ENCODE data around the gene SLC25A12. TPM values are rescaled to one million over a fixed set of nuclear protein-coding genes. Genes with fewer than 3 reads are reported as not detected.
A peak's percentile ranks its signal among the peaks of the same experiment; 100 is the strongest.

The SLC25A12 gene
- total RNA-seq, 1 donor from 2014 or later: 110 TPM

DNA sequence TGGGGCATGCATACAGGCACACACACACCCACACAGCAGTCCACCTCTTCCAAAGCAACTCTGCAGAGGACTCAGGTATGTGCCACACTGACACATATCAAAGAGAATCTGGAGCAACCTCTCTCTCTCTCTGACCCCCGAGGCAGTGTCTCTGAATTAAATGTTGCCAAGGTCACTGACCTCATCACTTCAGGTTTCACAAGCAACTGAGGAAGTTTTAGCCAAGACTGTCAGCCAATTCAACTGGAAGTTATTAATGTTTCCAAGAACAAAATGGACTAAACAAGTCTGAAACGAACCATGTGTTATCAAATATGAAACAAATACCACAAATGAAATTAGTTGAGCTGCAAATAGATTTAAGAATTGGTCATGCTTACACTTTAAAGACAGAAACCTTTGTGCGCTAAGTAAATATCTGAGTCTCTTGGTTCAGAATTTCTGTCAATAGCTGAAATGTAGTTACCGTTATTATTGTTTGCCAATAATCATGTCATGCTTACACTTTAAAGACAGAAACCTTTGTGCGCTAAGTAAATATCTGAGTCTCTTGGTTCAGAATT is 86.1 kb downstream of the SLC25A12 start:
- Histone ChIP-seq H3K9me3 (replicated peaks) (no peaks in the 10 kb centered on the region), H3K36me3 (peaks cover 67% of the 10 kb centered on the region), H3K4me3 (no peak overlapping the region), H3K27me3 (ENCODE audit: low read depth) (no peaks in the 10 kb centered on the region), H3K27ac (replicated peaks) (peak overlapping the region; percentile 20), H3K4me1 (peaks cover 22% of the 10 kb centered on the region)
- DNase-seq: no peak
- TF ChIP-seq, protein P1, sequence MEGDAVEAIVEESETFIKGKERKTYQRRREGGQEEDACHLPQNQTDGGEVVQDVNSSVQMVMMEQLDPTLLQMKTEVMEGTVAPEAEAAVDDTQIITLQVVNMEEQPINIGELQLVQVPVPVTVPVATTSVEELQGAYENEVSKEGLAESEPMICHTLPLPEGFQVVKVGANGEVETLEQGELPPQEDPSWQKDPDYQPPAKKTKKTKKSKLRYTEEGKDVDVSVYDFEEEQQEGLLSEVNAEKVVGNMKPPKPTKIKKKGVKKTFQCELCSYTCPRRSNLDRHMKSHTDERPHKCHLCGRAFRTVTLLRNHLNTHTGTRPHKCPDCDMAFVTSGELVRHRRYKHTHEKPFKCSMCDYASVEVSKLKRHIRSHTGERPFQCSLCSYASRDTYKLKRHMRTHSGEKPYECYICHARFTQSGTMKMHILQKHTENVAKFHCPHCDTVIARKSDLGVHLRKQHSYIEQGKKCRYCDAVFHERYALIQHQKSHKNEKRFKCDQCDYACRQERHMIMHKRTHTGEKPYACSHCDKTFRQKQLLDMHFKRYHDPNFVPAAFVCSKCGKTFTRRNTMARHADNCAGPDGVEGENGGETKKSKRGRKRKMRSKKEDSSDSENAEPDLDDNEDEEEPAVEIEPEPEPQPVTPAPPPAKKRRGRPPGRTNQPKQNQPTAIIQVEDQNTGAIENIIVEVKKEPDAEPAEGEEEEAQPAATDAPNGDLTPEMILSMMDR (IDR thresholded peaks at IDR 0.05; ENCODE audit: borderline replicate concordance): no peak
- intact Hi-C loops (cut with micrococcal nuclease): no loop called here

DNA sequence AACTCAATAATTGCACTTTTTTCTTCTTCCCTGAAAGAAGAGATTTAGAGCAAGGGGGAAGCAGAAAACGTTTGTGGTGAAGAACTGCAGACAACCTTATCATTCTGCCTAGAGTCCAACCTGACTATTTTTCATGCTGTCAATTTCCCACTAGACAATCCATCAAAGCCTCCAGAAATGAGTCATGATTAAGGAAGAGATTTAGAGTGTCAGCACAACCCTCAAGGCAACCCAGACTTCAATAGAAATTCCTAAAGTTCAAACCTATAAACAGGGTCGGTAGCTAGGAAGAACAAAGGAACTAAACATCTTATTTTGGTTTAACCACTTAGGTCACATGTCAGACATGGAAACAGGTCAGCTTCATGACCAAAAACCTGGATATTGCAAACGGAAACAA is 86.9 kb downstream of the SLC25A12 start:
- TF ChIP-seq, protein P1 (IDR thresholded peaks at IDR 0.05; ENCODE audit: borderline replicate concordance): no peak
- no peak overlapping the region for H3K4me3 ChIP-seq
- no peak for DNase-seq
- peaks cover 61% of the 10 kb centered on the region for H3K36me3 ChIP-seq
- no peaks in the 10 kb centered on the region for H3K9me3 ChIP-seq (replicated peaks)
- peaks cover 22% of the 10 kb centered on the region for H3K4me1 ChIP-seq
- intact Hi-C loops (cut with micrococcal nuclease): no loop called here
- peak overlapping the region; percentile 20 for H3K27ac ChIP-seq (replicated peaks)
- no peaks in the 10 kb centered on the region for H3K27me3 ChIP-seq (ENCODE audit: low read depth)

DNA sequence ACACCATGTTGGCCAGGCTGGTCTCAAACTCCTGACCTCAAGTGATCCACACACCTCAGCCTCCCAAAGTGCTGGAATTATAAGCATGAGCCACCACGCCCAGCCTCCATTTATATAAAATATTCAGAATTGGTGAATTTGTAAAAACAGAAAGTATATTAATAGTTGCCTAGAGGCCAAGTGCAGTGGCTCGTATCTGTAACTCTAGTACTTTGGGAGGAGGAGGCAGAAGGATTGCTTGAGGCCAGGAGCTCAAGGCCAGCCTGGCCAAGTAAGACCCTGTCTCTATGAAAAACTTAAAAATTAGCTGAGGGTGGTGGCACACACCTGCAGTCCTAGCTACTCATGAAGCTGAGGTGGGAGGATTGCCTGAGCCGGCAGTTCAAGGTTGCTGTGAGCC is 89.6 kb downstream of the SLC25A12 start:
- Histone ChIP-seq H3K27ac (replicated peaks) (no peak overlapping the region), H3K36me3 (peaks cover 62% of the 10 kb centered on the region), H3K4me3 (no peak overlapping the region), H3K4me1 (peaks cover 14% of the 10 kb centered on the region), H3K9me3 (replicated peaks) (no peaks in the 10 kb centered on the region), H3K27me3 (ENCODE audit: low read depth) (no peaks in the 10 kb centered on the region)
- intact Hi-C loops (cut with micrococcal nuclease): no loop called here
- TF ChIP-seq, protein P1 (IDR thresholded peaks at IDR 0.05; ENCODE audit: borderline replicate concordance): no peak
- no peak for DNase-seq

DNA sequence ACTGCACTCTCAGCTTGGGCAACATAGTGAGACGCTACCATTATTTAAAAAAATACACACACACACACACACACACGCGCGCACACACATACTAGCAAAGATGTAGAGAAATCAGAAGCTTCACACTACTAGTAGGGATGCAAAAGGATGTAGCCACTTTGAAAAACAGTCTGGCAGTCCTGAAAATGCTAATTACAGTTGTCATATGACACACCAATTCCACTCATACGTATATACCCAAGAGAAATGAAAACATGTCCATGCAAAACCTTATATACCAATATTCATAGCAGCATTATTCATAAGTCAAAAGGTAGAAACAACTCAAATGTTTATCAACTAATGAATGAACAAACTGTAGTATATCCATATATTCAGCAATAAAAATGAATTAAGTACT is 90.3 kb downstream of the SLC25A12 start:
- H3K27me3 ChIP-seq (ENCODE audit: low read depth): no peaks in the 10 kb centered on the region
- no peak overlapping the region for H3K27ac ChIP-seq (replicated peaks)
- no peak overlapping the region for H3K4me3 ChIP-seq
- intact Hi-C loops (cut with micrococcal nuclease): no loop called here
- peaks cover 61% of the 10 kb centered on the region for H3K36me3 ChIP-seq
- peaks cover 14% of the 10 kb centered on the region for H3K4me1 ChIP-seq
- TF ChIP-seq, protein P1 (IDR thresholded peaks at IDR 0.05; ENCODE audit: borderline replicate concordance): no peak
- DNase-seq: no peak
- H3K9me3 ChIP-seq (replicated peaks): no peaks in the 10 kb centered on the region

DNA sequence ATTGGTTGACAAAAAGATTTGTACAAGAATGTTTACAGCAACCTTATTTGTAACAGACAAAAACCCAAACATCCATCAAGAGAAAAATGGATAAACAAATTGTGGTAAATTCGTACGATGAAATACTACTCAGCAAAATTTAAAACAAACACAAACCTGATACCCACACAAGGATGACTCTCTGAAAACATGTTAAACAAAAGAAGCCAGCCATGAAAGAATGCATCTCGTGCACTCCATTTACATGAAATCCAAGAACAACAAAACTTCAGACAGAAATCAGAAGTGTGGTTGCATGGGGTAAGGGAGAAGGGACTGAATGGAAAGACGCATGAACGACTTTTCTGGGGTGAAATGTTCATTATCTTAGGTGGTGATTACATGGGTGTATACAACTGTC is 93.4 kb downstream of the SLC25A12 start:
- Histone ChIP-seq H3K27me3 (ENCODE audit: low read depth) (no peaks in the 10 kb centered on the region), H3K9me3 (replicated peaks) (no peaks in the 10 kb centered on the region), H3K4me3 (no peak overlapping the region), H3K27ac (replicated peaks) (no peak overlapping the region), H3K4me1 (no peaks in the 10 kb centered on the region), H3K36me3 (peaks cover 37% of the 10 kb centered on the region)
- intact Hi-C loops (cut with micrococcal nuclease): no loop called here
- no peak for DNase-seq
- TF ChIP-seq, protein P1 (IDR thresholded peaks at IDR 0.05; ENCODE audit: borderline replicate concordance): no peak
